PFSK-1 (cell line): ENCODE data around the gene PCSK5.

Experiments
- FOXP2 ChIP-seq: optimal IDR thresholded peaks from 2 replicates; pipeline ENCODE3; 2011; ENCODE audit warnings: borderline replicate concordance, control low read depth, inconsistent platforms; ENCODE audit not compliant: insufficient read depth; ENCODE audit errors: extremely low read length, extremely low read depth
- POLR2AphosphoS5 ChIP-seq: IDR thresholded peaks from 2 replicates; pipeline ENCODE4 v1.6.1; 2012; ENCODE audit warnings: low read depth, mild to moderate bottlenecking, control low read depth, low read length, moderate library complexity
- SIN3A ChIP-seq: IDR thresholded peaks from 2 replicates; pipeline ENCODE4 v1.6.1; 2012; ENCODE audit warnings: mild to moderate bottlenecking, low read length, moderate library complexity, borderline replicate concordance; ENCODE audit not compliant: insufficient read depth
- TAF1 ChIP-seq: IDR thresholded peaks from 2 replicates; pipeline ENCODE4 v1.6.1; 2012; ENCODE audit warnings: low read length, control low read depth, borderline replicate concordance; ENCODE audit not compliant: insufficient read depth

DNA sequence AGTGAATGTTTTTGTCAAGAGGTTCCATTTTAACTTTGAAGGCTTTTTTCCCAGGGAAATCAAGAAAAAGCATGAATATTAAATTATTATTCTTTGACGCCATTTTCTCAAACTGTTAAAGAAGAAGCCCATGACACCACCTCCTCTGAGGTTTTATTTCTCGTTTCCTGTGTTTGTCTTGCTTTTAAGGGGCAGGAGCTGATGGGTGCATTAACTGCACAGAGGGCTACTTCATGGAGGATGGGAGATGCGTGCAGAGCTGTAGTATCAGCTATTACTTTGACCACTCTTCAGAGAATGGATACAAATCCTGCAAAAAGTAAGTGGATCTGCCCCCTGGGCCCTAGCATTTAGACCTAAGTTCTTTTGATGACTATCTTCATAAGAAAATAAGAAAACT lies 298.4 kb downstream of the PCSK5 start:
- no peak for TF ChIP-seq SIN3A
- no peak for TF ChIP-seq FOXP2
- TF ChIP-seq POLR2AphosphoS5 = no peak
- TF ChIP-seq TAF1 = no peak
